NT2/D1 (cell line): ENCODE data around the gene DYRK2.

Source experiments
- SUZ12 ChIP-seq: IDR thresholded peaks from 2 replicates; pipeline ENCODE4 v1.6.1; 2011; ENCODE audit not compliant: insufficient read length, insufficient read depth; ENCODE audit errors: extremely low read depth
- ZNF274 ChIP-seq: IDR thresholded peaks from 2 replicates; pipeline ENCODE4 v1.6.1; 2011; ENCODE audit warnings: mild to moderate bottlenecking, low read depth, low read length

GRCh38 chr12:67709367-67709954 lies 60.9 kb downstream of the DYRK2 start:
- TF ChIP-seq ZNF274 (no peak), SUZ12 (no peak)
